Ovary (tissue), 3 donors: ENCODE results near the gene TEKT3.

Experiments used
- EP300 ChIP-seq: sonication (generic); formaldehyde crosslinking; IDR thresholded peaks from one replicate; pipeline ENCODE4 v1.6.1; 2017; ENCODE audit warnings: antibody characterized with exemption
- POLR2A ChIP-seq: fragments of 450-650 bp; IDR thresholded peaks from one replicate; pipeline ENCODE4 v1.6.1; 2017; ENCODE audit warnings: antibody characterized with exemption, mild to moderate bottlenecking, moderate library complexity
- TF ChIP-seq, protein P1 (sequence below), 3 donors: fragments of 450-650 bp in 2 of 3; fragments of 200-600 bp in 1 of 3; IDR thresholded peaks; one replicate each; pipeline versions ENCODE4 v1.5.1 to v1.8.0; 2016 to 2022; ENCODE audit warnings: antibody characterized with exemption in 3 of 3, mild to moderate bottlenecking in 1 of 3
- donor health status: DM: no; HTN: no; CAD: no.

GRCh38 chr17:15309793-15310192, 31.6 kb downstream of the TEKT3 start:
- TF ChIP-seq, protein P1, sequence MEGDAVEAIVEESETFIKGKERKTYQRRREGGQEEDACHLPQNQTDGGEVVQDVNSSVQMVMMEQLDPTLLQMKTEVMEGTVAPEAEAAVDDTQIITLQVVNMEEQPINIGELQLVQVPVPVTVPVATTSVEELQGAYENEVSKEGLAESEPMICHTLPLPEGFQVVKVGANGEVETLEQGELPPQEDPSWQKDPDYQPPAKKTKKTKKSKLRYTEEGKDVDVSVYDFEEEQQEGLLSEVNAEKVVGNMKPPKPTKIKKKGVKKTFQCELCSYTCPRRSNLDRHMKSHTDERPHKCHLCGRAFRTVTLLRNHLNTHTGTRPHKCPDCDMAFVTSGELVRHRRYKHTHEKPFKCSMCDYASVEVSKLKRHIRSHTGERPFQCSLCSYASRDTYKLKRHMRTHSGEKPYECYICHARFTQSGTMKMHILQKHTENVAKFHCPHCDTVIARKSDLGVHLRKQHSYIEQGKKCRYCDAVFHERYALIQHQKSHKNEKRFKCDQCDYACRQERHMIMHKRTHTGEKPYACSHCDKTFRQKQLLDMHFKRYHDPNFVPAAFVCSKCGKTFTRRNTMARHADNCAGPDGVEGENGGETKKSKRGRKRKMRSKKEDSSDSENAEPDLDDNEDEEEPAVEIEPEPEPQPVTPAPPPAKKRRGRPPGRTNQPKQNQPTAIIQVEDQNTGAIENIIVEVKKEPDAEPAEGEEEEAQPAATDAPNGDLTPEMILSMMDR (IDR thresholded peaks at IDR 0.05): no peak
- TF ChIP-seq POLR2A: no peak
- no peak for TF ChIP-seq EP300
